ENCODE results near the gene RPN1.
A peak's percentile ranks its signal among the peaks of the same experiment; 100 is the strongest.

RPN1 gene

GRCh38 chr3:128648940-128649663 is 1.5 kb downstream of the RPN1 start:
- DNase-seq, result no peak

DNA sequence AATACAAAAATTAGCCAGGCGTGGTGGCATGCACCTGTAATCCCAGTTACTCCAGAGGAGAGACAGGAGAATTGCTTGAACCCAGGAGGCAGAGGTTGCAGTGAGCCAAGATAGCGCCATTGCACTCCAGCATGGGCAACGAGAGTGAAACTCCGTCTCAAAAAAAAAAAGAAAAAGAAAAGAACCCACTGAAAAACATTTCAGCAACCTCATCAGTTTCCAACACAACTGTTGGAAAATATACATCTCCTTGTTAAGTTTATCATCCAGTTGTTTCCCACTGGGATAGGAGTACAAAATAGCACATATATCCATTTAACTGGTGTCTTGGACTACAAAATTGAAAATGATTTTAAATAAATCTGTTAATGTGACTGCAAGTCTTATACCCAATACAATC is 2.2 kb downstream of the RPN1 start:
- DNase-seq, result no peak

DNA sequence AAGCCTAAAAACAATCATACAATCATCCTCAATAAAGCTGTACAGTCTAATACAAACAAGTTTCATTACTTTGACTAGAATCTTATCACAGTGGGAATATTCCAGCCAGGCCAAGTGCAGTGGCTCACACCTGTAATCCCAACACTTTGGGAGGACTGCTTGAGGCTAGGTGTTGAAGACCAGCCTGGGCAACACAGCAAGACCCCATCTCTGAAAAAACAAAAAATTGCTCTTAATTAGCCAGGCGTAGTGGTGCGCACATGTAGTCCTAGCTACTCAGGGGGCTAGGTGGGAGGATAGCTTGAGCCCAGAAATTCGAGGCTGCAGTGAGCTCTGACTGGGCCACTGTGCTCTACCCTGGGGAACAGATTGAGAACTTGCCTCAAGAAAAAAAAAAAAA is 3.3 kb downstream of the RPN1 start:
- DNase-seq, result no peak

GRCh38 chr3:128634075-128634611 is 16.5 kb downstream of the RPN1 start:
- DNase-seq, result no peak

DNA sequence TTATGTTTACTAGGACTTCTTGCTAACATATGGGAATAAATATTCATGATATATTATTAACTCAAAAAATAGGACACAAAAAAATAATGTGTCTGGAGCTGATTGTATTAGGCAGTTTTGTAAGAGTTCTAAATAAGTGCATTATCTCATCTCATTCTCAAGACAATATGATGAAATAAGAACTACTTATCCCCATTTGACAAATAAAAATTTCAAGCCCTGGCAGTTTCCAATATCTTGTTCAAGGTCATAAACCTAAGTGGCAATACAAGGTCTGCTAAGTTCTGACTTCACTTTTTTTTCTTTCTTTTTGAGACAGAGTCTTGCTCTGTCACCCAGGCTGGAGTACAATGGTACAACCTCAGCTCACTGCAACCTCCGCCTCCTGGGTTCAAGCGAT is 18.3 kb downstream of the RPN1 start:
- no peak for DNase-seq

DNA sequence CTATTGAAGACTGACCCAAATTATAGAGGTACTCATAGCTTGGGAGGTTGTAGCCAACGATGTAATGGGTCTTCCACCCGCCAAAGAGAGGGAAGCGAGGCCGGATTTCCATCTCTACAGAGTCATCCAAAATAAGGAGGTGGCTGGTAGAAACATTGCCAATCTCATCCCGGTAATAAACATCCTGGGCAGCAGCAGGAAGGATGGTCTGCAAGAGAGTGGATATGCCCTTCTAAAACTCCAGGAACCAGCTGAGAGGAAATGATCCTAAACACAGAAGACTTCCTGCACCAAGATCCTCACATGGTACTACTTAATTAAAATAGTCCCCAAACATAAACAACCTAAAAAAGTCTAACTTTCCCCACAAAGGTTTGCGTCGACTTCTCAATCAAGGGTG is 20.7 kb downstream of the RPN1 start:
- DNase-seq, result no peak

- no peak for DNase-seq
Measured at GRCh38 chr3:128625409-128625945, 25.1 kb downstream of the RPN1 start.

- no peak for DNase-seq
Measured at GRCh38 chr3:128624526-128625138, 26.0 kb downstream of the RPN1 start.

DNA sequence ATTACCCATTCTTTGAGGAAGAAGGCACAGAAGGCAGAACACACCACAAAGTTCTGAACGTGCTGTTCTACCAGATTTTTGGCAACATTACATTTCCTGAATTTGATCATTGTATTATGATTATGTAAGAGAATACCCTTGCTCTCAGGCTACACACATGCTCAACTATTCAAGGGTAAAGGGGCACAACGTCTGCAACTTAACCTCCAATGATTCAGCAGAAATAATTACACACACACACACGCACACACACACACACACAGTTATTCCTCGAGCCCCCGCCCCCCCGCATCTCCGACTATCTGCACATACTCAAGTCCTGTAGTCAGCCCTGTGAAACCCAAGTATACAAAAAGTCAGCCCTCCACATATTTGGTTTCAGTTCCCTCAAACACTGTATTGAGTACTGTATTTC is 26.8 kb downstream of the RPN1 start:
- DNase-seq, result no peak

DNA sequence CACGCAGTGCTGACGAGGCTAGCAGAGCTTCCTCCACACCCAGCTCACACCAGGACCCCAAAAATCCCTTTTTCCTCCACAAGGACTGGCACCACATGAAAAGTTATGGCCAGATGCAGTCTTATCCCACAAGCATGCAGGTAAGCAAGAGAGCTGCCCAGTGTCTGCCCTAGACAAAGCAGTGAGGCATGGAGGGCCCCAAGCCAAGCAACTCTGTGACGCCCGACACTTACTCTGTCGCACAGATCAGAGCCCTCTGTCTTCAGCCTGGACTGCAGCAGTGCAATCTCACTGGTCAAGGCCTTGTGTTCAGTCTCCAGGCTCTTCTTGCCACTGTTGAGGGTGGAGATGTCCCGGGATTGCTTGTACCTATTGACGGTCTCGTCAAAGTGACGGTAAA is 28.7 kb downstream of the RPN1 start:
- DNase-seq, result no peak

- no peak for DNase-seq
Measured at GRCh38 chr3:128621234-128621633, 29.4 kb downstream of the RPN1 start.

GRCh38 chr3:128620268-128620691 is 30.3 kb downstream of the RPN1 start:
- DNase-seq, result no peak

- DNase-seq, result no peak
Measured at GRCh38 chr3:128619146-128619890, 31.3 kb downstream of the RPN1 start.

- no peak for DNase-seq
Measured at GRCh38 chr3:128618398-128618726, 32.3 kb downstream of the RPN1 start.

GRCh38 chr3:128617557-128618397 is 32.8 kb downstream of the RPN1 start:
- peak; percentile 98 for DNase-seq

- no peak for DNase-seq
Measured at GRCh38 chr3:128617270-128617556, 33.4 kb downstream of the RPN1 start.

GRCh38 chr3:128616516-128617269 is 33.9 kb downstream of the RPN1 start:
- DNase-seq, result no peak

DNA sequence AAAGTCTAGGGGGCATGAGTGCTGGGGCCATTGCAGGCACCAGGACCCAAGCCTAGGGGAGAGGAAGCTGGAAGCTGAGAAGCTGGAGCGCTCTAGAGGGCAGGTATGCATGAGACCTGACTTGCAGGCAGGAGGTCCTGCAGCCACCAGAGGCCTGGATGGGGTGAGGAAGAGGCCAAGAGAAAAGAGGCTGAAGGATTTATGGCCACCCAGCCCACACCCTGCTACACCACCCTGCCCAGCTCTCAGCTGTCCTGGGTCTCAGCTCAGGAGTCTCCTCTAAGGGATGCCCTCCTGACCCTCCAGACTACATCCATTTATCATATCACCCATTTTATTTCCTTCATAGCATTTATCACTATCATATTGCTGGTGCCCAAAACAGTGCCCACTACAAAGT is 36.5 kb downstream of the RPN1 start:
- no peak for DNase-seq

GRCh38 chr3:128613083-128613829 is 37.4 kb downstream of the RPN1 start:
- no peak for DNase-seq

DNA sequence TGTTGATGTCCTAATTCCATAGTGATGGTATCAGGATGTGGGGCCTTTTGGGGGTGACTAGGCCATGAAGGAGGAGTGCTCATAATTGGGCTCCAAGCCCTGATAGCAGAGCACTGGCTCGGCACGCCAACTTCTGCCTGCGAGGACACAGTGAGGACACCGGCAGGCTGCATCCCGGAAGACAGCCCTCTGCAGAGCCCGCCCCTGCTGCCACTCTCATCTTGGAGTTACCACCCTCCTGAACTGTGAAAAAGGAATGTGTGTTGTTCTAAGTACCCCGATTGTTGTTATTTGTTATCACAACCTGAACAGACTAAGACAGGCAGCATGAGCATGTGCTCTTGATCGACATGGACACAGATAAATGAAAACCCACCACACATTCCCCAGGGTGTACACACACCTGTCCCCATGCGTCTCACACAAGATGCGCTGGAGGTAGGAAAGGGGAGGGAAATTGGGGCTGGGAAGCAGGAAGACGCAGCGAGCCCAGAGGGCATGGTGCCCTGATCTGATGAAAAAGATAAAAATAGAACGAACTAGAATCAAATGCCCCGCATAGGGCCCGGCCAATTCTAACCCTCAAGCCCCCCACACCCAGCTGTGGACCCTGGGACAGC is 40.1 kb downstream of the RPN1 start:
- no peak for DNase-seq

DNA sequence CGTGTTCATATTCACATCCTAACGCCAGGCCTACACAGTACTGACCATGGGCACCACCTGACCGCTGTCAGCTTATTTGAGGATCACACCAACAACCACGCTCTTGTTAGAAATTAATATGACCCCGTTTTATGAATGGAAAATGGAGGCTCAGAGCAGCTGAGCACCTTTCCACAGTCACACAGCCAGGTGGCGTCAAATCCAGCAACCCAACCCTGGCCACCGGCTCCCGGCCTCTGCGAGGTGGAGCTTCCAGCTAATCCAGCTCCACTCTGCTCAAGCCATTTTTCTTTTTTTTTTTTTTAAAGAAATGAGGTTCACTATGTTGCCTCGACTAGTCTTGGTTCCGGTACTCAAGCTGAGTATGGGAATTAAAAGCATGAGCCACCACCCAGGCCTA is 41.3 kb downstream of the RPN1 start:
- no peak for DNase-seq
